ENCODE measurements around the gene DCDC1.

Gene DCDC1

GRCh38 chr11:31069447-31070205 lies 299.9 kb downstream of the DCDC1 start:
- H3K4me3 ChIP-seq (ENCODE audit: low read depth, low read length): no peak overlapping the region
- no peak for TF ChIP-seq CTCF (IDR thresholded peaks at IDR 0.05; ENCODE audit: low read depth, low read length)

DNA sequence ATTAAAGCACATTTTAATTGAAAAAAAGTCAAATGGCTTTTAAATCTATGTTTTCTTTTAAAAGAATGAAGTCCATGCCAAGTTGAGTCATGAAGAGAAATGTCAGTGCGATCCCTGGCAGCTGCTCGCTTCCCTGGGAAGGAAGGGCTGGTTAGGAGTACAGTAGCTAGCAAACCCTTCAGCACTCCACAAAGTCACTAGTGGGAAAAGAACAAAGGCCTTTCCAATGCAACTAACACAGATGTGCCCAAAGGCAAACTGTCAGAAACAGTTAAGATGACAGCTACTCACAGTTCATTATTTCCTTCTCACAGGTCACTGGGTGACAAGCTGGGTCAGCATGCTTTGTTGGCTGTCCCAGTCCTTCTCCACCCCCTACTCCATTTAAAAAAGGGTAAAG lies 308.7 kb downstream of the DCDC1 start:
- no peak overlapping the region for H3K4me3 ChIP-seq (ENCODE audit: low read depth, low read length)
- TF ChIP-seq CTCF (IDR thresholded peaks at IDR 0.05; ENCODE audit: low read depth, low read length): no peak

- TF ChIP-seq CTCF (IDR thresholded peaks at IDR 0.05; ENCODE audit: low read depth, low read length): no peak
- H3K4me3 ChIP-seq (ENCODE audit: low read depth, low read length): no peak overlapping the region
Observed at GRCh38 chr11:31059529-31059928, 310.0 kb downstream of the DCDC1 start.

- no peak overlapping the region for H3K4me3 ChIP-seq (ENCODE audit: low read depth, low read length)
- no peak for TF ChIP-seq CTCF (IDR thresholded peaks at IDR 0.05; ENCODE audit: low read depth, low read length)
Observed at GRCh38 chr11:31050061-31050765, 319.3 kb downstream of the DCDC1 start.

DNA sequence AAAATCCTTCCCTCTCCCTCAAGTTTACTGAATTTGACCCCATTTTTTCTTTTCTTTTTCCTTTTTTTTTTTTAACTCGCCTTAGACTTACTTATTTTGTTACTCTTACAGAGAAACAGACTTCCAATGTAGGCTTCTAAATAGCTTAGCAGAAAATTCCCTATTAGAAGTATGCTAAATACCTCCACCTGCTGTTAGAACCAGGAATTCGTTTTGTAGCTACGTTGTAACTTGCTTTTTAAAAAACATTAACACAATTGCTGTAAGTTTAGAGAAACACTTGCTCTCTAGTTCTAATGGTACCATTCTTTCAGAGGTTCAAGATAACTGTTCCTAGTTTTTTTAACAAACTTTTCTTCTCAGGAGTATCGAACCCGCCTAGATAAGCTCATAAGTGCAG lies 324.2 kb downstream of the DCDC1 start:
- no peak for TF ChIP-seq CTCF (IDR thresholded peaks at IDR 0.05; ENCODE audit: low read depth, low read length)
- H3K4me3 ChIP-seq (ENCODE audit: low read depth, low read length): no peak overlapping the region

DNA sequence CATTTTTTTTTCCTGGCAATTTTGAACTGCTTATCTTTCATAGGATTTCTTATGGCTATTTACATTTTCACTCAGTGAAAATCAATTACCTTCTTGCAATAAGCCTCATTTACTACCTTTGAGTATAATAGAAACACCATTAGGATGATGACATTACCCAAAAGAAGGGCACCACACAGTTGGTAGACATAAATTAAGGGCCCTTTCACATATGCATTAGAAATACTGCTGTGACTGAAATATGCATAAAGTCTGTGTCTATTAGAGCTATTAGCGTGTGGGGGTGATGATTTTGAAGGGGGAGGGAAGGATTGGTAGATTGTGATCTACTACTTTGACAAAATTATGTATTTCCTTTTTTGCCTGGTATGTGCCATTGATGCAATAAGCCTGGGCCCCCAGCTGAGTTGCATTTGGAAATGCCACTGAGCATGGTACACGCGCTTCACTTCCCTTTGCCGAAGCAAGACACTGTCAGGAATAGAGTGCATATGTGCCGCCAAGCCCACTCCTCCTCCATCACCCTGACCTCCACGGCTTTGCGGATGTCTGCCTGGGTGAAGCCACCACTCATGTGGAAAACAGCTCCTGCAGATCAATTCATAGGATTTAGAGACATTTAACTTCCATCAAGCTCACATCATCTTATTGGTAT lies 339.3 kb downstream of the DCDC1 start:
- no peak for TF ChIP-seq CTCF (IDR thresholded peaks at IDR 0.05; ENCODE audit: low read depth, low read length)
- no peak overlapping the region for H3K4me3 ChIP-seq (ENCODE audit: low read depth, low read length)

- no peak for TF ChIP-seq CTCF (IDR thresholded peaks at IDR 0.05; ENCODE audit: low read depth, low read length)
- H3K4me3 ChIP-seq (ENCODE audit: low read depth, low read length): no peak overlapping the region
Observed at GRCh38 chr11:31026315-31026714, 343.2 kb downstream of the DCDC1 start.
